Activated gamma-delta T cell treated with anti-CD3 and anti-CD28 coated beads, Interleukin-2, amount 50 U/mL, for 16 hours (primary cell): Measurements from ENCODE around the gene HSD17B11.
"Not testable (repeated sequence)": the region's sequence is repeated elsewhere in the genome, so short reads cannot be mapped to it uniquely, and the experiment has no call there.

Experiments used
- DNase-seq: peaks from one replicate; pipeline ENCODE4 v3.0.0-alpha.2; 2020; ENCODE audit warnings: low read depth

HSD17B11 gene, protein sequence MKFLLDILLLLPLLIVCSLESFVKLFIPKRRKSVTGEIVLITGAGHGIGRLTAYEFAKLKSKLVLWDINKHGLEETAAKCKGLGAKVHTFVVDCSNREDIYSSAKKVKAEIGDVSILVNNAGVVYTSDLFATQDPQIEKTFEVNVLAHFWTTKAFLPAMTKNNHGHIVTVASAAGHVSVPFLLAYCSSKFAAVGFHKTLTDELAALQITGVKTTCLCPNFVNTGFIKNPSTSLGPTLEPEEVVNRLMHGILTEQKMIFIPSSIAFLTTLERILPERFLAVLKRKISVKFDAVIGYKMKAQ

DNA sequence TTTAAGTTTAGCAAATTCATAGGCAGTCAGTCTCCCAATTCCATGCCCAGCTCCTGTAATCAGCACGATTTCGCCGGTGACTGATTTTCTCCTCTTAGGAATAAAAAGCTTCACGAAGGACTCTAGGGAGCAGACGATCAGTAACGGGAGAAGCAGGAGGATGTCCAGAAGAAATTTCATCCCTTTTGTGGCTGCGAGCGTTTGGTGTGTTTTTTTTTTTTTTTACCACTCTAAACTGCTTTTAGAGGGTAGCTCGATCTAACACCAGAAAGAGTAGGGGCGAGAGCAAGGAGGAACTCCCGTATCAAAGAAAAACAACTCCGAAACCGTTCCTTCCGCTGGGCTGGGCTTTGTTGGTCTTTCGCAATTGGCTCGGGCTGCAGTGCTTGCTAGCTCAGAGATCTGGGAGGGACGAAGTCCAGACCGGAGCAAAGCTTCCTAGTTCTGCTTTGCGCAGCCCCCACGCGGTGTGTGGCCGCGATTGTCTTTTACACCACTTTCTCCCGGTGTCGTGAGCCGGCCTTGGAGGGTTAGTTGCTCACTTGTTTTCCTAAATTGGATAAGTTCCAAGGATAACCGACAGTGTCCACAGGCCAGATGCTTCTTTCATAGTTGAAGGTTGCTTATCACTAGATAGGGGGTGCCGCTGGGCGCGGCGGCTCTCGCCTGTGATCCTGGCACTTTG, at the start of gene HSD17B11:
Gene HSD17B11 (minus strand): TSS at position 298 of the 685 bp plus-strand sequence. CDS start 118 bp downstream, at position 180.
- DNase-seq: peak; percentile 70

DNA sequence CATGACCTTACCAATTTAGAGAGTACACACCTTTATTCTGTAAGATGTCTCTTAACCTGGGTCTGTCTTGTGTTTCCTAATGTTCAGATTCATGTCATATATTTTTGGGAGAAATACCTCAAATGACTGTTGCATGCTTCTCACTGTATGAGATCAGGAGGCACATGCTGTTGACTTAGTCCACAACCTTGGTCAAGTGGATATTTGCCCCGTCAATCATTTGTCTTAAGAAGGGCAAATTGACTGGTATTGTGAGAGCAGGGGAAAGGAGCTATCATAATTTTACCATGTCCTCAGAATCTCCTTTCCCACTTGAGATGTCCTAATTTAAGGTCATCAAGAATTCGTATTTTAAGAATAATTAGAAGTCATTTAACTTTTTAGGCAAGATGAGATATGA, 42.4 kb upstream of the HSD17B11 start:
- DNase-seq: no peak

DNA sequence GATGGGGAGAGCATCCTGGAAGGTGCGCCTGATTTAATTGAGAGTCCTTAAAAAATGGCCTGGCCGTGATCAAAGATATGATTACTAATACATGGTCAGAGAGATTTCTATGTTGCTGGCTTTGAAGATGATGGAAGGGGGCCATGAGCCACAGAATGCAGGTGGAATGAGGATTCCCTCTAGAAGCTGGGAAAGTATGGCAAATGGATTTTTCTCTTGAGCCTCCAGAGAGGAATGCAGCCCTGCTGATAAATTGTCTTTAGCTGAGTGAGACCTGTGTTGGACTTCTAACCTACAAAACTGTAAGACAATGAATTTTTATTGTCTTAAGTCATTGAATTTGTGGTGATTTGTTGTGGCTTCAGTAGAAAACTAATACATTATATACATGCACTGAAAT, 39.0 kb upstream of the HSD17B11 start:
- no peak for DNase-seq

DNA sequence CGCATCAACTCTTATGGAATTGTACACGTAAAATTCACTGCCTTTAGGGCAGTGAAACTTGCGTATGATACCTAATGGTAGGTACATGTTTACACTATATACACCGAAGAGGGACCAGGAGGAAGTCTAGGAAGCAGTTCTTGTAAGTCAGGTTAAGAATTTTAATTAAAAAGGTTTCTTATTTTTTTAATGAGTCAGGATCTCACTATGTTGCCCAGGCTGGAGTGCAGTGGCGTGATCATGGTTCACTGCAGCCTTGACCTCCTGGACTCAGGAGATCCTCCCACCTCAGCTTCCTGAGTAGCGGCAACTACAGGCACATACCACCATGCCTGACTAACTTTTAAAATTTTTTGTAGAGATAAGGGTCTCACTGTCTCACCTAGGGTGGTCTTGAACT, 38.0 kb upstream of the HSD17B11 start:
- DNase-seq: no peak

DNA sequence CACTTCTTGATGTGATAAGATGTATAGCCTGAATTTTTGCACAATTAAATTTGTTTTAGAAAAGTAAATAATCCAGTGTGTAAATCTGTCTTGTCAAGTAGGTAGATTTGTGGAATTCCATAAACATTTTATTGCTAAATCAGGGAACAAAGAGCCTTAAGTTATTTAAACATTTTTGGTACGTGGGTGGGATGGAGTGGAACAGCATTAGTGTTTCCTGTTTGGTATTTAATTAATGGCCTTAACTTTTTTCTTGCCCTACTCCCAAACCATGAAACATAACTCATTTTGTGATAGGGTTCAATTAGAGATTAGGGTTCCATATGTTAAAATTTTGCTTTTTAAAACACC, 36.5 kb upstream of the HSD17B11 start:
- no peak for DNase-seq

DNA sequence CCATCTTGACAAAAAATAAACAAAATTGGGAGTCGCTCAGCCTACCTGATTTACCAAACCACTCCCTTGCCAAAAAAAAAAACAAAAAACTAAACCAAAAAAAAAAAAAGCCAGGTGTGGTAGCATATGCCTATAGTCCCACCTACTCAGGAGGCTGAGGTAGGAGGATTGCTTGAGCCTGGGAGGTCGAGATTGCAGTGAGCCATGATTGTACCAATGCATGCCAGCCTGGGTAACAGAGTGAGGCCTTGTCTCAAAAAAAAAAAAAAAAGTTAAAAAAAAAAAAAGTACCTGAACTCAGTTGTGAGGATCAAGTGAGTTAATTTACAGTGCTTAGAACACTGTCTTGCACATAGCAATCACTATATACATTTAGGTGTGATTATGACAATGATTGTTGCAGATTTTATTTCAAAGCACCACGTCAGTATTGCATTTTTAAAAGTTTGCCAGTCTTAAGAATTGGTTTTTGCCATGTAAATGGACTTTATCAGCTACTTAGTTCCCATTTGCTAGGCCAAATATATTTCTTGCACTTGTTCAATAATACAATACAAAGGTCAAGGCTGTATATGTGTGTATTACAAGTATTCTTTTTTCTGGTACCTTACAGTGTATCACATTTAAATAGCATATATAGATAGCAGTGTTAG, 36.0 kb upstream of the HSD17B11 start:
- no peak for DNase-seq

DNA sequence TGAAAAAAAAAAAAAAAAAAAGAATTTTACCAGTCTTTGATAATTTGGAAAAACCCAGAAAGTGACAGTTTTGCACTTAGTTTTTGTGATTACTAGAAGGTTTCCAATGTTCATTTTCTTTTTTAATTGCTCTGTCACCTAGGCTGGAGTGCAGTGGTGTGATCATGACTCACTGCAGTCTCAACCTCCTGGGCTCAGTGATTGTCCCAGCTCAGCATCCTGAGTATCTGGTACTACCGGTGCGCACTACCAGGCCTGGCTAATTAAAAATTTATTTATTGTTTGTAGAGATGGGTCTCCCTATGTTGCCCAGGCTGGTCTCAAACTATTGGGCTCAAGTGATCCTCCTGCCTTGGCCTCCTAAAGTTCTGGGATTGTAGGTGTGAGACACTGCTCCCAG, 34.7 kb upstream of the HSD17B11 start:
- DNase-seq: no peak

DNA sequence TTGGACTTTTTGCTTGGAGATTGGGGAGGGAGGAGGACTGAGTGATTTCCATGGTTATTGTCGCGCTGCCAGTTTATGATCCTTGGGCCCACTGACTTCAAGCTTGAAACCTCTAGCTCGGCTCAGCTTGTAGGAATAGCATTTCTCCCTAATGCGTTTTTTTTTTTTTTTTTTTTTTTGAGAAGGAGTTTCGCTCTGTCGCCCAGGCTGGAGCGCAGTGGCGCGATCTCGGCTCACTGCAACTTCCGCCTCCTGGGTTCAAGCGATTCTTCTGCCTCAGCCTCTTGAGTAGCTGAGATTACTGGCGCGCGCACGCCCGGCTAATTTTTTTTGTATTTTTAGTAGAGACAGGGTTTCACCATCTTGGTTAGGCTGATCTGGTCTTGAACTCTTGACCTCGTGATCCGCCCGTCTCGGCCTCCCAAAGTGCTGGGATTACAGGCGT, 33.1 kb upstream of the HSD17B11 start:
- not testable (repeated sequence) for DNase-seq

DNA sequence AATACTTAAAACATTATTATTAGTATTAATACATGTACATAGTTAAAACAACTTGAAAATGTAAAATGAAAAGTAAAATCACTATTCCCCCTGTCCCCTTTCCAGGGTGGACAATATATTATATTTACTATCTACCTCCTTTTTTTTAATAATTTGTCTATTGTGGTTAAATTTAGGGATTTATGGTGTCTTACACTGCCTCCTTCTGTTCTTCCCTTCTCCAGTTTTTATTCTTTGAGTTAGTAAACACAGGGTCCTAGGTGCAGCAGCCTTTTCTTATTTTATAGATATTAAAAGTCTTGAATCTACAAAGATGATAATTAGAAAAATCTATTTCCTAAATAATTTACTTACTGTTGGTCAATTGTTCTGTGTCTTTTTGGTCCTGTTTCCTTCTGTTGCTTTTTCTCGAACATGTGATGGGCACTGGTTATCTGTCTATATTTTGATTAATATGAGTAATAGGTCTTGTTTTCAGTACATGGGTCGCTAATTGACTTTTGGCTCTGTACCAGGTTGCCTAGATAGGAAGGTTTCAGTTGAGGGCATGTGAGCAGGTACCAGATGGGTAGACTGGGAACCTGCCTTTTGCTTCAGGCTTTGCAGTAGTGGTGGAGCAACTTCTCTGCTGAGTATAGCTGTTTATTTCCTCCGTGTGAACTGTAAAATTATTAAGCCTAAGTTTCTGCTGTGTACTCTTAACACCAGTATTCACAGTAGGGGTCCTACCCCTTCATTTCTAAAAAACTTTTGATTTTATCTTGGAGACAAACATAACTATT, 32.5 kb upstream of the HSD17B11 start:
- no peak for DNase-seq

DNA sequence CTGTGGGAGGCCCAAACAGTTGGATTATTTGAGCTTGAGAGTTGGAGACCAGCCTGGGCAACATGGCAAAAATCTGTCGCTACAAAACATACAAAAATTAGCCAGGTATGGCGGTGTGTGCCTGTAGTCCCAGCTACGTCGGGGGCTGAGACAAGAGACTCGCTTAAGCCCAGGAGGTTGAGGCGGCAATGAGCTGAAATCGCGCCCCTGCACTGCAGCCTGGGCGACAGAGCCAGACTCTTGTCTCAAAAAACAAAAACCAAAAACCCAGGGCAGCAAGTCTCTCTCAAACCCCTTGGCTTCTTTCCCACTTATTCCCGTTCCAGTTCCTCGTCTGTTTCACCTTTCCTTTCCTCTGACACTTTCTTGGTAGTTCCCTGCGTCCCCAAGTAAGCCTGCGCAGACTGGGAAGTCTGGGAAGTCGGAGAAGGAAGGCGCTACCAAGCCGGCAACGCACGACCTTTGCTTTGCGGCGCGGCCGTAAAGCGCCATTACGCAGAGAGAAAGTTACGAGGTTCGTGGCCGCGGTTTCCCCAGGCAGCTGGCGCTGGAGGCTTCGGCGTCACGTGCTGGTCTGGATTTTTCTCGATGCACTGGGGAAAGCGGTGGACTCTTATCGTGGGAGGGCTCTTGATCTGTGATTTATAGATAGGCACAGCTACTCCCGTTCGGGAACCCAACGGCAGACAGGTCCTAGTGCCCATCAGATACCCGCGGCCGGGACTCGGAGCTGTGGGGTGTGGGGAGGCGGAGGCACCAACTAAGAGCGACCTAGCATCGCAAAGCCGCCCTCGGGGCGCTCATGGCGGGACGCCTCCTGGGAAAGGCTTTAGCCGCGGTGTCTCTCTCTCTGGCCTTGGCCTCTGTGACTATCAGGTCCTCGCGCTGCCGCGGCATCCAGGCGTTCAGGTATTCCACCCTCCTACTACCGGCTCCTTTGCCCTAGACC, 31.4 kb upstream of the HSD17B11 start, which contains the start of gene NUDT9:
Gene NUDT9 (plus strand): TSS at position 470 of the 949 bp plus-strand sequence. CDS start 333 bp downstream, at position 803.
- peak; percentile 72 for DNase-seq

DNA sequence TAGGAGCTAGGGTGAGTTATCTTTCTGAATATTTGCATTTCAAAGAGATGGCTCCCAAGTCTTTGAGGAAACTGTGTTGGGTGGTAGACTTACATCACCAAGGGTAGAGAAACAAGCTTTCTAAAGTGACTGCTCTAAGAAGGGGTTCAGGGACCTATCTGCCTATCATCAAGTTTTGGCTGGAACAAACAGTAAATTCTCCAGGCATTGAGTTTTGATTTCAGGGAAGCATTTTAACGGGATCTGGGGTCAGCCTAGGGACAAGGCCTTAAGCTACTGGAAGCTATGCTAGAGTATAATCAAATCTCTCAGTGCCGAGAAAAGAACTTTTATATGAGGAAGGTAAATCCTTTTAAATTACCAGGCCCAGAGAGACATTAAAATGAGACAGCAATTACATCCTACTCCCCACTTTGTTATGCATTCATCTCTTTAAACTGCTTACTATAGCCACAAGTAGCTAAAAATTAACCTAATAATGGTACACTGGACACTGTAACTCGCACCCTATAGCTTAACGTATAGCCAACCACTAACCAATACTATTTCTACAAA, 29.4 kb upstream of the HSD17B11 start:
- DNase-seq: no peak

DNA sequence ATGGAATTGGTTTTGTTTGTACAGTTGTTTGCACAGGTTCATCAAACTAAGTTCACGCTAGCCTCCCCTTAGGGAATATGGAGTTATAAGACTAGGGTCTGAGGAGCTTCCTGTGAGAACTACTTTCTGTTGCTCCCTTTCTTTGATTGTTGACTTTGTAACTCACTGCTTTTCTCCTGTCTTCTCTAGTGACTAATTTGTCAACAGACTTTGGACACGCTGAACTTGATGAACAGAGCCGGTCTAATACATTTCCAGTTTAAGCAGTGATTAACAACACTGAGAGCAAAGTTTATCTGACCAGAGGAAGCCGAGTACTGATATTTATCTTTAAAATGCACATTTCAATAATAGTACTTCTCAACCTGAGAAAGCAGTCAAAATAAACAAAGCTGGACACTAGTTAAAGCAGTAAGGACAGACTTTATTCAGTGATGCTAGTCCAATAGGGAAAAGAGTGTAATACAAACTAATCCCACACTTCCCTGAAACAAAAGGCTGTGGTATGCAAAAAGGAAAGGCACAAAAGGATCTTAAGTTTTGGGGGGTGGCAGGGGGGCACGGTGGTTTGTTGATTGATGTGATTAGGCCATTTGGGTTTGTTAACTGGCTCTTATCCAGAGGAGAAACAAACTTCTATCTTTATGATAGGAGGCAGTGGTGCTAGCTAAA, 28.7 kb upstream of the HSD17B11 start:
- DNase-seq: no peak

DNA sequence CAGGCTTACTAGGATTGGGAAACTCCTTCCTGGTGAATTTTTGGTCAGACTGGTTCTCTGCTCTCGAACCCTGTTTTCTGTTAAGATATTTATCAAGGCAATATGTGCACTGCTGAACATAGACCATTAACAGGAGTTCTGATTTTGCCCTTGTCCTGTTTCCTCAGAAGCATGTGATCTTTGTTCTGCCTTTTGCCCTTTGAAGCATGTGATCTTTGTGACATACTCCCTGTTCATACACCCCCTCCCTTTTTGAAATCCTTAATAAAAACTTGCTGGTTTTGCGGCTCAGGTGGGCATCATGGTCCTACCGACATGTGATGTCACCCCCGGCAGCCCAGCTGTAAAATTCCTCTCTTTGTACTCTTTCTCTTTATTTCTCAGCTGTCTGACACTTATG, 27.4 kb upstream of the HSD17B11 start:
- DNase-seq: not testable (repeated sequence)

DNA sequence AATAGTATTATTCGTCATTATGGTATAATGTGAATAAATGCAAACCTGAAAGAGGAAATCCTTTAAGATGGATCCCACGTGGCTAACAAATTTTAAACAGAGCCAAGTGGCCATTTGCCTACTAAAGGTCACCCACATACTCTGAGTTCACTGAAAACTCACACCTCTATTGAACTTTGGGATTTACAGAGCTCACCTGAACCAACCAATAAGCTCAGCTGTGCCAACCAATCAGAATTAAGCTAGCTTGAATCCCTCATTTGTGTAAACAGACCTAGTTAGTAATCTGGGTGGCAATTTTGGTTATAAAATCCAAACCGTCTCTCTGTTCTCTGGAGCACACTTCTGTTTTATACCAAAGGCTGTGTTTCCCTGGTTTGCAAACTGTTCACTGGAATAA, 26.0 kb upstream of the HSD17B11 start:
- DNase-seq: no peak

DNA sequence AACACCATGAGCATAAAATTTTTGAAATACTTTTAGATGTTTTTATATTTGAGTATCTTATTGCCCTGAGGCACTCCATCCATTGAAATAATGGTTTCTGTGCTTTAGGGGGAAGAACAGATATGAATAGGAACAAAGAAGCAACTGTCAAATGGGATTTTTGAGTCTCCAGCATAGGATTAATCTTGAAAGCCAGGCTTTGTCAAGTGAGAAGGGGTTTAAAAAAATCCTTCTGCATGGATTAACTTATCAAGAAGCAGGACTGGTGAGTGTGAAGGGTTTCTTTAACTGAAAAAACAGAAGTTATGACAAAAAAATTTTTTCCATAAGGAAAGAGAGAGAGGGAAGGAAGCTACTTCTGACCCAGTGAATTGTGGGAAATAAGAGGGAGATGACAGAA, 23.8 kb upstream of the HSD17B11 start:
- DNase-seq: no peak

DNA sequence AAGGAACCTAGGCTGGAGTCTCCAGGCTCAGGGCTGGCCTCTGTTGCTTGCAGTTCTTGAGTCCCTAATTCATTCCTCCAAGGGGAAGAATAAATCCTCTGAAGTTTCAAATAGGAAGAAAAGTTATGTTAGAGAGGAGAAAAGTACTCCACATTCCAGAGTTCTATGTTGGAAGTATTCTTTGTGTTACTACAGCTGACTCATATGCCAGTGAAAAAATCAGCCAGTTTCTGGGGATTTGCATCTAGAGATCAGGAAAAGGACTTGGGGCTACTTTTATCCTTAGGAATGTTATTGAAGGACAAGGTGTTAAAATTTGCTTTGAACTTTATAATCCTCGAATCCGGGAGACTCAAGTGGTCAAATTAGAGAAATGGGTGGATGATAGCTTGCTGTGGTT, 19.7 kb upstream of the HSD17B11 start:
- DNase-seq: no peak

DNA sequence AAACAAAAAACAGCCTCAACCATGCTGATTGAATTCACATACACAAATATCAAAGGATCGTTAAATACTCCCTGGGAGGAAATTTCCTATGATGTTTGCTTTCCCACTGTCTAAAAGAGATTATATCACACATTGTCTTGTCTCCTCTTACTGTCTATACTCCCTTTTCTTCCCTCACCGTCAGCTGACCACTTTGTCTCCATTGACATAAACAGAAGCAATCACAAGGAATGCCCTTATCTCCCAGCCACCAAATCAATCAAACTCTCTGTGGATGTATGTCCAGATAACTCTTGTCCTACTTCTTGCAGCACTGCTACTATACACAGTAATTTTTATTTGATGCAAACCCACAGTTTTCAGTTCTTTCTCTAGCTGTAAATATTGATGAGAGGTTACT, 19.2 kb upstream of the HSD17B11 start:
- no peak for DNase-seq

DNA sequence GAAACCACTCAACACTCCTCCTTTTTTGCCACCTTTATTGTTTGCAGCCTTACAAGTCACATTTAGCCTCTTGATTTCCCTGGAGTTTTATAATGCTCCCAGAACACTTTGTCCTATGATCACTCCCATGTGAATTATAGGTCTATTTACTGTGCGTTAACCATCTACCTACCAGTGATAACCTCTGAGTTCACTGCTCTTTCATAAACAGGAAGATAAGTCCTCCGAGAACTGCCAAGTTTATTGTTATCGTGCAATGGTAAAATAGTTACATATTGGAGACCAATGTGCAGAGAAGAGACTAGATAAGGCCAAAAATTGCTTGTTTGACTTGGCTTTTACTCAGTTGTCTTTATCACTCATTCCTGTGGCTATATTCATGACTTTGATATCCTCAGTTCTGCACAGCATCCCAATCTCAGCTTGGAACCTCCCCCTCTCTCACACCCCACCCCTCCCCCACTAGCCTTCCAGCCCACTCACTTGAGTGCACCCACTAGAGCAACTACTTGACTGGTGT, 18.5 kb upstream of the HSD17B11 start:
- no peak for DNase-seq

DNA sequence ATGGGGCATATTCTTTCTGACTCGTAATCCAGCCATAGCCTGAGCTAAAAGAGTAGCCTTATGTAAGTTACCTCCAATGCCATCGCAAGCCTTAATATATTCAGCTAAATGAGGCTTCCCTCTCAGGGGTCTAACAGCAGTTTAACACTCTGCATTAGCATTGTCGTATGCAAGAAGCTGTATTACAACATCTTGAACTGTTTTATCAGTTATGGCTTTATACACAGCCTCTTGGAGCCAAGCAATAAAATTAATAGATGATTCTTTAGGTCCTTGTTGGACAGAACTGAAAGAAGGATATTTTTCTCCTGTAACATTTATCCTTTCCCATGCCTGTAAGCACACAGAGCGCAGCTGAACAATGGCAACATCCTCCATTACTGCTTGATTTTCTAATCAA, 15.9 kb upstream of the HSD17B11 start:
- not testable (repeated sequence) for DNase-seq

DNA sequence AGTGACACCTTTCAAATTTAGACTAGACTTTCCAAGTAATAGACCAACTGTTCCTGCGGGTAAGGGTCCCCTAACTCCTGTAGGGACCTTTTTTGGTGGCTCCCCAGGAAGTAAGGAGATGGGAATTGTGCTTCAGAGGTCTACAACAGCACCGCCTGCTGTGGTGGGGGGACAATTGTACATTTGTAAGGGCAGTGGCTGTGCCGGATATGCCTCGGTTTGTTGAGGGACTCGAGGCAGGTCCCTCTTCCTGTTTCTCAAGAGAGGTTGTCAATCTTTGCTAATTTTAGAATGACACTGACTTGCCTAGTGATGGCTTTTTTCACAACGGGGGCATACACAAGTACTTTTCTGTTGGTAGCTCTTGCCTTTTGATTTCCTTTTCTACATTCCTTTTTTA, 15.5 kb upstream of the HSD17B11 start:
- DNase-seq: no peak
